OCI-LY3 (cell line): ENCODE results near the gene SLC6A11.

Experiments
- CTCF ChIP-seq: fragments of 200-600, 300-600 bp; sonication (generic); IDR thresholded peaks from 2 replicates; pipeline ENCODE4 v1.5.1; 2014; ENCODE audit warnings: antibody characterized with exemption, low read length, low read depth
- EZH2phosphoT487 ChIP-seq: fragments of 200-600 bp; shearing (Covaris generic); IDR thresholded peaks from 2 replicates; pipeline ENCODE4 v1.6.1; 2018; ENCODE audit warnings: antibody characterized with exemption, mixed run types, low read depth

- no peak for TF ChIP-seq CTCF
- no peak for TF ChIP-seq EZH2phosphoT487
These were observed 1.5 kb downstream of the SLC6A11 start for GRCh38 chr3:10817506-10817905.
